Measurements from ENCODE around the gene NEDD4. TPM values are rescaled to one million over a fixed set of nuclear protein-coding genes. Genes with fewer than 3 reads are reported as not detected.
"Not testable (repeated sequence)": the region's sequence is repeated elsewhere in the genome, so short reads cannot be mapped to it uniquely, and the experiment has no call there.

The NEDD4 gene
- total RNA-seq (ENCODE audit: insufficient read depth, low replicate concordance) = 60.7 TPM

DNA sequence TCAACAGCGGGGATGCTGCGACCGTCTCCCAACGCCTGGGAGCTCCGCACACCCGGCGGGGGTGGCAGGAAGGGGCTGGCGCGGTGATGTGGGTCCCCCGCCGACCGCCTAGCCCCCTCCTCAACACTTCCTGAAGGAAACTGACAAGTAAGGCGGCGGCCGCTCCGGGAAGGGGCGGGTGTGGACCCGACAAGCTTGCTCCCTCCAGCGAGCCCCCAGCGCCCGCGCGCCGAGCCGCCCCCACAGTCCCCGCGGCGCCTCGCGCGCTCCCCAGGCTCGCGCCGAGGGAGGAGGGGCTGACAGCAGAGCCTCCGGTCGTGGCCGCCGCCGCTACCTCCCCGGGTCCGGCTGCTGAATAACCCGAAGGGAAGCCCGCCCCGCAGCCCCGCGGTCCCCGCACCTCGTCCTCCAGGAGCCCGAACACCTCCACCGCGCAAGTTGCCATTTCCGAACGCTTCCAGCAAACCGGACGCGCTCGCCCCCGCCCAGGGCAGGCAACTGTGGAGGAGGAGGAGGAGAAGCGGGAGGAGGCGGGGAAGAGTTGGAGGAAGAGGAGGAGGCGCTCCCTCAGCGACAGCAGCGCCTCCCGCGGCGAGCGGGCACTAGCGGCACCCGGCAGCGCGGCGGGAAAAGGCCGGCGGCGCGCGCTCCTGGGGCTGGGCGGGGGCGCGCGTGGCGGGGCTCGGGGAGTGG is at the start of gene NEDD4:
NEDD4 (minus strand) TSS at position 502 of the 693 bp plus-strand sequence; CDS start at position 445, 57 bp downstream.
- DNase-seq (ENCODE audit: low spot score) = peak; percentile 95

DNA sequence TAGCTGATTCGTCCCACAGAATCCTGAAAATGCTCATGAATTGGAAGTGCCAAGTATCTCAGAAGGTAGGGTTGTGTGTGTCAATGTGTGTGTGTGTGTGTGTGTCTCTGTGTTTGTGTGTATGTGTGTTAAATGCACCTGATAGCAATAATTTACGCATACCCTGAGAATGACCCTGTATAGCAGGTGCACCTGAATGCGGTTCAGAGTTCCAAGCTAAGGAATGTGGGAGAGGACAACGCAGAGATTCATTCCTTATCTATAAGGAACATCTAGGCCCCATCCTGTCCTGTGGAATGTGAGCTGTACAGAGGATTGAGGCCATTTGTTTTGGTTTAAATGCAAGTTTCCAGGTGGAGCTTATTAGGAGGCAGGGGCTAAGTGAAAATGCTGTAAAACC is 49.1 kb upstream of the NEDD4 start:
- no peak for DNase-seq (ENCODE audit: low spot score)

DNA sequence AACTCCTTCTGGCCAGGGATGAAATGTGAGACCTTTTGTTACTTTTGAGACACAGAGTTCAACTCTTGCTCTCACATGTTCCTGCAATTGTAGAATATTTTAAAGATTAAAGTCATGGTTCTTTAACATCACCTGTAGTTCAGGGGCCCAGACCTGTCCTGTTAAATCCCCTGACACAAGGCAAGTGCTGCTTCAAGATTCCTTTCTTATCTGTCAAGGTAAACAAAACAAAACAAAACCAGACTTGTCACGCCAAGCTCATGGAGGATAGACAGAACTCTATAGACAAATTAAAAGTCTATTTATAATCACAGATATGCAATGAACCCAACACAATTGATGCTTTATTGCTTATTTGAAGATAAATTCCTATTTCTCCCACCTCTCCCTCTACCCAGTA is 48.6 kb upstream of the NEDD4 start:
- DNase-seq (ENCODE audit: low spot score) = peak; percentile 29

DNA sequence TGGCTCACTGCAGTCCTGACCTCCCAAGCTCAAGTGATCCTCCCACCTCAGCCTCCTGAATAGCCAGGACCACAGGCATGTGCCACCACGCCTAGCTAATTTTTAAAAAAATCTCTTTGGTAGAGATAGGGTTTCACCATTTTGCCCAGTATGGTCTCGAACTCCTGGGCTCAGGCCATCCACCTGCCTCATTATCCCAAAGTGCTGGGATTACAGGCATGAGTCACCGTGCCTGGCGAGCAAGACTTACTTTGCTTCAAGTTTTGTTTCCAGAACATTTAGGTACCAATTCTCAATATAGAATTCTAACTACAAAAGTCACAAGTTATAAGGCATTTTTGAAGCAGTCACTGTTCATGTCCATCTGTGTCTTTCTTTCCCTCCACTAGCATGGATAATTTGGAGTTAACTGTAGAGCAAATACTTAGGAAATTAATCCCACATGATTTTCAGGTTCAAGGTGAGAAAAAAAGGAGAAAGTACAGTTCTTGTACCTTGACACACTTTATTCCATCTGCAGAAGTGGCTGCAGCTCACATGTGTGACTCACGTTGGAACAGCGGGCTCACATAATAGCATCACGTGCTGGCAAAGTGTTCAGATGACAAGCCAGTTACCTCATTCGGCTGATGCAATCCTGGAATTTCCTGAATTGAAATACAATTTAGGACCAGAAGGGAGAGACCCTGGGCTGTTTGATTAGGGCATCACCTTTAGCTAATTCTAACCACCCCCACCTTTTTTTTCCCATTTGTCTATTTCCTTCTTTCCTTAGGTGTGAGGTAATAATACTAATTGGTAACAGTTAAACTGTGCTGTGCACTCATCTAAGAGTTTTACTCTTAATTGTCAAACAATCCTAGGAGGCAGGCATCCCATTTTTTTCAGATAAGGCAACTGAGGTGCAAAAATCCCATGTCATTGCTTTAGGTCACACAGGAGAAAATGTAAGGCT is 46.9 kb upstream of the NEDD4 start:
- peak; percentile 76 for DNase-seq (ENCODE audit: low spot score)

DNA sequence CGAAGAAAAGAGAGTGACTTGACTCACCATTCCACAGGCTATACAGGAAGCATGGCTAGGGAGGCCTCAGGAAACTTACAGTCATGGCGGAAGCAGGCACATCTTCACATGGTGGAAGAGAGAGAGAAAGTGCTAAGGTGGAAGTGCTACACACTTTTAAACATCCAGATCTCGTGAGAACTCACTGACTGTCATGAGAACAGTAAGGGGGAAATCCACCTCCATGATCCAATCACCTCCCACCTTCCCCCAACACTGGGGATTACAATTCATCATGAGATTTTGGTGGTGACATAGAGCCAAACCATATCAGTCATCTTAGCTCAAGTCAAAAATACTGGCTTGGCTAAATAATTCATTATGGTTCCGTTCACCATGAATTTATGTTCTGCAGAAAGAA is 45.3 kb upstream of the NEDD4 start:
- no peak for DNase-seq (ENCODE audit: low spot score)

DNA sequence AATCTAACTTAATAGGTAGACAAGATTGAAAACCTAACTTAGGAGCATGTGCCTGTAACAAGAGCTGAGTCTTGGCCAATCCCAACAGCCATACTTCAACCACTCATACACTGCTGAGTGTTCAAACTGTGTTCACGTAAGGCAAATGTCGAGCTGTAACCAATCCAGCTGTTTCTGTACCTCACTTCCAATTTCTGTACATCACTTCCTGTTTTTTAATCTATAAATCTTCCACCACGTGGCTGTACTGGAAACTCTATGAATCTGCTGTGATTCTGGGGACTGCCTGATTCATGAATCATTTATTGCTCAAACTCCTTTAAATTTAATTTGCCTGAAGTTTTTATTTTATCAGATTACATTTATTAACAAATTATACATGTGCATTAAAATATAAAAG is 44.6 kb upstream of the NEDD4 start:
- DNase-seq (ENCODE audit: low spot score) = no peak

DNA sequence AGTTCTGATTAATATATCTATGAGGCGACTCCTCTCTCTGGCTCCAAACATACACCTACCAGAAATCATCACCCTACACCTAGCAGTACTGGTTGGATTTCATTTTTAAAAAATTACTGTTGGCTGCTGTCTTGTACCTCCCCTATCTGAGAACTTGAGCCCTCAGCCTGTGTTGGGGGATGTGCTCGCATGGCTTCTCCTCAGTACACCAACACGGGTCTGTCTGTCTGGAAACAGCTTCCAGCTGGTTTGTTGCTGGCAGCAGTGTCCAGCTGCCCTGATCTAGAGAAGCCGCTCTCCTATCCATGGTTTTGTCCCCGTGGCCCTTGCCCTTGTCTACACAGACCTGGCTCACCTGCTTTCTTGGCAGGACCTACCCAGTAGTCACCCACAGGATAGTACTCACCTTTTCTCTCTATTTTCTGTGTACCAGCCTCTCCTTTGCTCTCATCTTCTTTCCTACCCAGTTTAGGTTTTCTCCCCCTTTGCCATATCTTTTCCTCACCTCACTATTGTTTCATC is 43.2 kb upstream of the NEDD4 start:
- no peak for DNase-seq (ENCODE audit: low spot score)

DNA sequence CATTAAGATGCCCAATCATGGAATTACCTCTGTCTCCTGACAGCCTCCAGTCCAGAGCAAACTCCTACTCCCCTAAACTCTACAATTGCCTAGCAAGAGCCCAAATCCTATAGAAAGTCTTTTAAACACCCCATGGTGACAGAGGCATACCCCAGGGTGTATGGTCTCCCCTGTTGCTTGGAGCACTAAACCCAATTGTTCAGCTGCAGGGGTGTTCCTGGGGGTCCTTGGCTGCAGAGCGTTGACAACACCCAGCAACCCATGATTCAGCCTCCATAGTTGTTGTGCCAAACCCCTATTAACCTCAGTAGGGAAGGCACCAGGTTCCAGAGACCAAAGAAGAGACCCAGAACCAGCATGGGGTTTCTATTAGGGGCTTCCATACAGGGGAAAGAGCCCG is 41.8 kb upstream of the NEDD4 start:
- DNase-seq (ENCODE audit: low spot score) = no peak

DNA sequence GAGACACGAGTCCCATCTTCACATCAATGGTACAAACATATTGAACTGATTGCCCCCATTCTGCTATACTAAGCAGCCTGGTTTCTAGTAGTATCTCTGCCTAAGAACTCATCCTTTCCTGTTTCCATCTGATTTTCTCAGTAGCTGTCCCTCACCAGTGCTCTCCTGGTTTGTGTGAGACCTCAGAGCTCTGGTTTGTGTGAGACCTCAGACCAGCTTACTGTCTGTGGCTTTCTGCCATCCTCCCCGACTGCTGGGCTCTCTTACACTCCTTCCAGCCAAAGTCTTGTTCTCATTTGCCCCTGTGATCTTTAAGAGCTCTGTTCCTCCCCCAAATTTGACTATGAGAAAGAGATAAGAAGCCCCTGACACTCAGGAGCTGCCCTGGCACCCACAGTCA is 41.1 kb upstream of the NEDD4 start:
- no peak for DNase-seq (ENCODE audit: low spot score)

DNA sequence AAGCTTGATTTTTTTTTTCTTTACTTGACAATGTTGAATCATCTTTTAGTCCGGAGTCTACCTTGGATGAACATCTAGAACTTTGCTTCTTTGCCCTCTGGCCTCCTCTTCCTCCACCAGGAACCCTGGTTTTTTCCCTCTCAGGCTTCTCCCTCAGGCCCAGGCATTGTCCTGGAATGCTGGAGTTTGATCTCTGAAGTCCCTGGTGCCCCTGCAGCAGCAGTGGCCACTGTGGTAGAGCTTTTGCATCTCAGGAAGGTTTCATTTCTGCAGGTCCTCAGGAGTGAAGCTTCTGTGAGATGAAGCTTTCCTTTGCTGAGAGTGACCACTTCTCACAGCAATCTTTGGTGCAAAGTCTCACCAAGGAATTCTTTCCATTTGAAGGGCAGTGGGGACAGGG is 39.0 kb upstream of the NEDD4 start:
- DNase-seq (ENCODE audit: low spot score) = no peak

DNA sequence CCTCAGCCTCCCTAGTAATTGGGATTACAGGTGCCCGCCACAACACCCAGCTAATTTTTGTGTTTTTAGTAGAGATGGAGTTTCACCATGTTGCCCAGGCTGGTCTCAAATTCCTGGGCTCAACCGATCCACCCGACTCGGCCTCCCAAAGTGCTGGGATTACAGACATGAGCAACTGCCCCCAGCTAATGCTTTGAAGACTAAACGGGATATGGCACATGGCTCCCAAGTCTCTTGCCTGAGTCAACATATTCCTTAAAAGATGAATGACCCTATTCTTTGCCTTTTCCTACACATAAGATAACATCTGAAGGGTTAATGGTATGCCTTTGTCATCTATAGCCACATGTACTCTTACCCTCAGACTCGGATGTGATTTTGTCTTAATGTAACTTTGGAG is 38.4 kb upstream of the NEDD4 start:
- no peak for DNase-seq (ENCODE audit: low spot score)

DNA sequence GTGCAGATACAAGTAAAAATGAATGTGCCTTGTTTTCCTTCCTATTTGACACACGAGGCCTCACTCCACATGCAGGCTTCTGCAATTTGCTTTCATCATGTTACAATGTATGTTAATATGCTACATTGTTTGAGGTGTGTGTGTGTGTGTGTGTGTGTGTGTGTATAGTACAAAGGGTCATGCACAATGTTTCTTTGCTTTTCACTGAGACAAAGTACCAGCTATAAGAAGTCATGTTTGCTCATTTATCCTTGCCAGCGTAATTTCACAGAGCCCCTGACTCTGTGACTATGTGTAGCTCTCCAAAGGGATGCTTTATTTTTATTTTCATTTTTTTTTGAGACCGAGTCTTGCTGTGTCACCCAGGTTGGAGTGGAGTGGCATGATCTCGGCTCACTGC is 38.0 kb upstream of the NEDD4 start:
- DNase-seq (ENCODE audit: low spot score) = no peak

DNA sequence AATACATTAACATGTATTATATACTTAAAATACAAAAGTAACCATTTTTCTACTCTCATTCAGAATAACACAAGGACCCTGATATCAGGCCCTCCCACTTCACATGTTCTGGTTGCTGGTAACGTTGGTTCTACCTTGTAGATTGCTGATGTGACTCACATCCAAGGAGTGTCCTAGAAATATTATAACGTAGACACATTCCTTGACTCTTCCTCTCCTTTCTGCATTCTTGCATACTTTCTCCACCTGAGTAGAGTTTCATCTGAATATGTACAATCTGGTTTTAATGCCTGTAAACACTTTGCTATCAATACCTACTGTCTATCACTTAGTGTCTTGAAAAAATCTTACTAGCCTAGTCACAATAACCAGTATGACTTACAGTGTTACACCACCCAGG is 35.0 kb upstream of the NEDD4 start:
- DNase-seq (ENCODE audit: low spot score) = no peak

DNA sequence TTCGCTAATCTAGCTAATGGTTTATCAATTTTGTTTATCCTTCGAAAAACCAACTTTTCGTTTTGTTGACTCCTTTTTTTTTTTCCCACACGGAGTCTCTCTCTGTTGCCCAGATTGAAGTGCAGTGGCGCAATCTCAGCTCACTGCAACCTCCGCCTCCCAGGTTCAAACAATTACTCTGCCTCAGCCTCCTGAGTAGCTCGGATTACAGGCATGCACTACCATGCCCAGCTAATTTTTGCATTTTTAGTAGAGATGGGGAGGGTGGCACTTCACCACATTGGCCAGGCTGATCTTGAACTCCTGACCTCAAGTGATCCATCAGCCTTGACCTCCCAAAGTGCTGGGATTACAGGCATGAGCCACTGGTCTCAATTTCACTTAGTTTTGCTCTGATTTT is 29.7 kb upstream of the NEDD4 start:
- DNase-seq (ENCODE audit: low spot score) = not testable (repeated sequence)

DNA sequence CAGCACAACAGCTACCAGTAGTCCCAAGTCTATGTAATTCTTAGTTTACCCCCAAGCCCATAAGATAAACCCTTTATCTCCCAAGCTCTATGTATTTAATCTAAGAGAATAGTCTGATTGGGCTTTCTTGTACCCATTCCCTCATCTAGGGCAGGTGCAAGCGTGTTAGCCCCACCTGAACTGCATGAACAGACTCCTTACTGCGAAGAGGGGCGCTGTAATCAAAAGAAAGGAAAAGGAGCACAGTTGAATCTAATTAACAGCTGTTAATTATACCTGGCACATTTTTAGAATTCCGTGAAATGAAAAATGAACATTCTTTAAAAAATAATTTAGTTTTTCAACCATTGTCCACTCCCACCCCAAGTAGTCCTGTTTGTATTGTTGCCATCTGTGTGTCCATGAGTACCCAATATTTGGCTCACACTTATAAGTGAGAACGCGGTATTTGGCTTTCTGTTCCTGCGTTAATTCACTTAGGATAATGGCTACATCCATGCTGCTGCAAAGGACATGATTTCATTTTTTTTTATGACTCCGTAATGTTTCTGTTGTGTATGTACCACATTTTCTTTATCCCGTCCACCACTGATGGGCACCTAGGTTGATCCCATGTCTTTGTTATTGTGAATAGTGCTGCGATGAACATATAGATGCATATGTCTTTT is 26.5 kb upstream of the NEDD4 start:
- no peak for DNase-seq (ENCODE audit: low spot score)

DNA sequence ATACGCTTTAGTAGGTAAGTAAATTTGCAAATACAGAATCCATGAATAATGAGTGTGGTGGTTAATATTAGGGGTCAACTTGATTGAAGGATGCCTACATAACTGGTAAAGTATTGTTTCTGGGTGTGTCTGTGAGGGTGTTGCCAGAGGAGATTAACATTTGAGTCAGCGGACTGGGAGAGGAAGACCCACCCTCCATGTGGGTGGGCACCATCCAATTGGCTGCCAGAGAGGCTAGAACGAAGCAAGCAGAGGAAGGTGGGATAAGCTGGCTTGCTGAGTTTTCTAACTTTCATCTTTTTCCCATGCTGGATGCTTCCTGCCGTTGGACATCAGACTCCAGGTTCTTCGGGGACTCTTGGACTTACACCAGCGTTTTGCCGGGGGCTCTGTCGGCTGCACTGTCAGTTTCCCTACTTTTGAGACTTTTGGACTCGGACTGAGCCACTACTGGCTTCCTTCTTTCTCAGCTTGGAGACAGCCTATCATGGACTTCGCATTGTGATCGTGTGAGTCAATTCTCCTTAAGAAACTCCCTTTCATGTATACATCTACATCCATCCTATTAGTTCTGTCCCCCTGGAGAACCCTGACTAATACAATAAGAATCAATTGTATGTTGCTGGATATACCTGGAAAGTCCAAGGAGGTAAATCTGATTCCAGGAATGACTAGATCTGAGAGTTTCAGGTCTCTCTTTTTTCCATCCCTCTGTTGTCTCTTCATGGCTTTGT is 25.8 kb upstream of the NEDD4 start:
- no peak for DNase-seq (ENCODE audit: low spot score)

DNA sequence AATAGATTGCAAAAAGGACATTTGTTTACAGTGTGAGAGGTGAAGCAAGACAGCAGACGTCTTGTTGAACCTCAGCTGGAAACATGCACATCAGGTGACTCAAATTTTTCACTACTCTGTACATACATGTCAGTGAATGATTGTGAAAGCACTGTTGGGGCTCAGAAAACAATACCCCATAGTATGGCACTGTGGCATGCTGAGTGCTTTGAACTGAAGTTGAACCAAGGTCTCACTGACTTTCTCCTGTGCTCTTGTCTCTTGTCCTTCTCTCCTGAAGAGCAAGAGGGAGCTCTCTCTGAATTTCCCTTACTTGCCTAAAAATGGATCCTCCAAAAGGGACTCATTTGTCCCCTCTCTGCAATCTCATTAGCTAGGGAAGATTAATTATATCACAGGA is 24.5 kb upstream of the NEDD4 start:
- no peak for DNase-seq (ENCODE audit: low spot score)

DNA sequence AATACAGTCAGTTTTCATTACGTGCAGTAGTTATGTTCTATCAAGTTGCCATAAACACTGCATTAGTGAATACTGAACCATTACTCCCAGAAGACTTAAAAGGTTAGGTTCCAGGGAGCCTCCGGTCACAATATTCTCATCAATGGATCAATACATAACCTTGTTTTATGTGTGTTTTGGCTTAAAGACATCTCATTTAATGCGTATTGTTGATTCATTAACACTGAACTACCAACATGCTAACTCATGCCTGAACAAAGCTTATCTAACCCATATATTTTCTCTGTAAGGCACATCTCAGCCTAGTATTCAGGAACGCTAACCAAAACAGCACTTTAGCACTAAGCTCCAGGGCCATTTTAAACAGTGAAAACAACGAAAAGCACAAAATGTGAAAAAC is 24.1 kb upstream of the NEDD4 start:
- DNase-seq (ENCODE audit: low spot score) = no peak

DNA sequence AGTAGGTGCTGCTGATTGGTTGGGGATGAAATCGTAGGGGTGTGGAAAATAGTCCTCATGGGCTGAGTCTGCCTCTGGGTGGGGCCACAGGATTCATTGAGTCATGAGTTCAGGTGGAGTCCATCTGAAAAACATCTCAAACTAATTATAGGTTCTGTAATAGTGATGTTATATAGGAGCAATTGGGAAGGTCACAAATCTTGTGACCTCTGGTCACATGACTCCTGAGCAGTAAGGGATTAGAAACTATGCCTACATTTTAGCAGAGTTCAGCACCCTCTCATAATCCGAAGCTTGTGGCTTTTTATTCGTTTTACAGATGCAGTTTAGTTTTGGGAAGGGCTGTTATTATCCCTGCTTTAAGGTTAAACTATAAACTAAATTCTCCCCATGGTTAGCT is 22.9 kb upstream of the NEDD4 start:
- DNase-seq (ENCODE audit: low spot score) = no peak

DNA sequence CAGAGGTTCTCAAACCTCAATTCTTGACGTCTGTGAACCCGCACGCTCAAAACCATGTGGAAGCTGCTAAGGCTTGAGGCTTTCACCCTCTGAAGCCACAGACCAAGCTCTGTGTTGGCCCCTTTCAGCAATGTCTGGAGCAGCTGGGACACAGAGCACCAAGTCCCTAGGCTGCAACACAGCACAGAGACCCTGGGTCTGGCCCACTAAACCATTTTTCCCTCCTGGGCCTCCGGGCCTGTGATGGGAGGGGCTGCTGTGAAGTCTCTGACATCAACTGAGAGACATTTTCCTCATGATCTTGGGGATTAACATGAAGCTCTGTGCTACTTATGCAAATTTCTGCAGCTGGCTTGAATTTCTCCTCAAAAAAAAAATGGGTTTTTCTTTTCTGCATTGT is 21.3 kb upstream of the NEDD4 start:
- no peak for DNase-seq (ENCODE audit: low spot score)

DNA sequence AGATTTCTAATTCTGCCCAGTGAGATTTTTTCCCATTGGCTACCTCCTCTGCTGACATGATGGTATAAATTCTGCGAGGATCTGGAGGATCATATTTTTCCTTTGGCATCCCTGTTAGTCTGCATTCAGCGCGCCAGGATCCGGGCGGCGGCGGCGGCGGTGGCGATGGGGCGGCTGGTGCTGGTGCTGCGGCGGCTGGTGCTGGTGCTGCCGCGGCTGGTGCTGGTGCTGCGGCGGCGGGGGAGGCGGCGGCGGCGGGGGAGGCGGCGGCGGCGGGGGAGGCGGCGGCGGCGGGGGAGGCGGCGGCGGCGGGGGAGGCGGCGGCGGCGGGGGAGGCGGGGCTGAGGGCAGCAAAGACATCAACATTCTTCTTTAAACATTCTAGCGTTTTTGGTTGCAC is 13.6 kb upstream of the NEDD4 start:
- DNase-seq (ENCODE audit: low spot score) = not testable (repeated sequence)
